Occipital lobe (tissue), 2 donors: Measurements from ENCODE around the gene TSEN2. TPM values are rescaled to one million over a fixed set of nuclear protein-coding genes. Genes with fewer than 3 reads are reported as not detected.
"Not testable (repeated sequence)": the region's sequence is repeated elsewhere in the genome, so short reads cannot be mapped to it uniquely, and the experiment has no call there.

Source experiments
- DNase-seq: peaks from one replicate; lab custom pipeline; 2025; lab: John Stamatoyannopoulos, UW
- total RNA-seq: library from RNA; depleted of rRNA; stranded (reverse); fragments of >200 nt; gene quantifications from one replicate; pipeline ENCODE4 v1.2.3, GENCODE V29; 2014

Gene TSEN2
- total RNA-seq, 1 donor from 2014 or later: 29.3 TPM

DNA sequence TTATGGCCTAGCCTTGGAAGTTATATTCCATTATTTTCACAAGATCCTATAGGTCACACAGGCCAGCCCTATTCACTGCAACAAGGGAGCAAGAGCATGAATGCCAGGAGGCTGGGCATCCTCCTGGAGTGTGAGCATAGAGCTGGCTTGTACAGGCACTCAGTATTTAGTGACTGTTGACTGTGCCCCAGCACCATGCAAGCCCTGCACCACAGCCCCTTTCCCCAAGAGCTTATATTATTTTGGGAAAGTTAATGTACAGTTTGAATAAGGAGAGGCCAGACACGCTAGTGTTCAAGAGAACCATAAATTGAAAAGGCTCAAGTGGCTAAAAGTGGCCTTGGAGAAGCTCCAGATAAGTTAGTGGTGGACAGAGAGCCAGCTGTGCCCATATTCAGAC, 32.3 kb upstream of the TSEN2 start:
- no peak for DNase-seq

DNA sequence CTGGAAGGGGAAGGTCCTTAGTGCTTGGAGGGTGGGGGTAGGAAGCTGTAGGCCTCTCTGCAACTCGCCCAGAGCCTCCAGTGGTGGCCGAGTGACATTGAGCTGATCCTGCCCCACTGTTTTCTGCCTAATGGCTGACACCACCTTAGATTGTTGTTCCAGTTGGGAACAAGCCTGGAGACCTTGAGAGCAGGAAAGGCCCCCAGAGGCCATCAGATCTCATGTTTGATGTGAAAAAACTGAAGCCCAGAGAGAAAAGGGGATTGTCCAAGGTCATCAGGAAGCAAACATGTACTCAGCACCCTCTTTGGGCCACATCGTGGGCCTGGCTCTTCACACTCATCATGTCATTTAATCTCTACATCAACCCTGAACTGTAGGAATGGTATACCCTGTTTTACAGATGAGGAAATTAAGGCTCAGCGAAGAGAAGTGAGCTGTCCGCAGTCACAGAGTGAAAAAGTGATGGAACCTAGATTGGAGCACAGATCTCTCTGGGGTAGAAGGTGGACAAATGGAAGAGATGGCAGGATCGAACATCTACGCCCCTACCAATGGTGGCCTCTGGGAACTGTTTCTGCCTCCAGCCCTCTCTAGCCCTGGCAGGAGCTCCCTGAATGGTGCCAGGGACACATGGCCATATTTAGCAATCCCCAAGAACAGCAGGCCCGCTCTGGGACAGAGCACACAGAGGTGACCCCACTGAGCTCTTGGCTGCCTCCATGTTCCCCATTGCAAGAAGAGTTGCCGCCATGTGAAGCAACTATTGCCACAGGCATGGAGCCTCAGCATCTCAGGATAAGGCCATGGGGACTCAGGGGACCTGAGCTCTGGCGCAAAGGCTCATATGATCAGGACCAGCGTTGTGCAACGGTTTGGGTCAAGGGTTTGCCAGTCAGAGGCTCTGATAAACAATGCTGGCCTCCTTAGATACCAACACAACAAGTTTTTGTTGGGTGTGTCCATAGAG, 31.6 kb upstream of the TSEN2 start:
- DNase-seq: no peak

GRCh38 chr3:12454076-12454815, 30.0 kb upstream of the TSEN2 start:
- DNase-seq: no peak

- no peak for DNase-seq
These were observed 29.5 kb upstream of the TSEN2 start for GRCh38 chr3:12454816-12455121.

GRCh38 chr3:12455740-12456139, 28.5 kb upstream of the TSEN2 start:
- DNase-seq: no peak

- DNase-seq: no peak
These were observed 27.8 kb upstream of the TSEN2 start for GRCh38 chr3:12456441-12456840.

DNA sequence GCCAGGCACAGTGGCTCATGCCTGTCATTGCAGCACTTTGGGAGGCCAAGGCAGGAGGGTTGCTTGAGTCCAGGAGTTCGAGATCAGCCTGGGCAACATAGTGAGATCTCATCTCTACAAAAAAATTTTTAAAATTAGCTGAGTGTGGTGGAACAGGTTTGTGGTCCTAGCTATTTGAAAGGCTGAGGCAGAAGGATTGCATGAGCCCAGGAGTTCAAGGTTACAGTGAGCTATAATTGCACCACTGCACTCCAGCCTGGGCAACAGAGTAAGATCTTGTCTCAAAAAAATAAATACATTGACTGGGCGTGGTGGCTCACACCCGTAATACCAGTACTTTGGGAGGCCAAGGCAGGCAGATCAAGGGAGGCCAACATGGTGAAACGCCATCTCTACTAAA, 26.9 kb upstream of the TSEN2 start:
- DNase-seq: not testable (repeated sequence)

- no peak for DNase-seq
These were observed 25.4 kb upstream of the TSEN2 start for GRCh38 chr3:12458901-12459300.

DNA sequence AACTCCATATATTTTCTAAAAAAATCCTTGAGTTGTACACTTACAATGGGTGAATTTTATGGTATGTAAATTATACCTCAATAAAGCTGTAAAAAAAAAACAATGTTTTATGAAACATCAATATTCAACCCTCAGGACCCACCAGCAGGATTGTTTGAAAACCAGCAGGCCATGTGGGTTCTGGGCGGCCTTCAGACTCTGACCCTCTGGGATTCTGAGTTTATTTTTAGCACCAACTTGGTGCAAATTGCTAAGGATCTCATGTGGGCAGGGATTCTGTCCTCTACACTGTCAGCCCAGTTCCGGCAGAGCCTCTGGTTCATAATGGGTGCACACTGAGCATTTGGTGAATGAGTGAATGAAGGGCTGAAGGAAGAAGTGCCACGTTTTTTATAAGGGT, 24.2 kb upstream of the TSEN2 start:
- no peak for DNase-seq

DNA sequence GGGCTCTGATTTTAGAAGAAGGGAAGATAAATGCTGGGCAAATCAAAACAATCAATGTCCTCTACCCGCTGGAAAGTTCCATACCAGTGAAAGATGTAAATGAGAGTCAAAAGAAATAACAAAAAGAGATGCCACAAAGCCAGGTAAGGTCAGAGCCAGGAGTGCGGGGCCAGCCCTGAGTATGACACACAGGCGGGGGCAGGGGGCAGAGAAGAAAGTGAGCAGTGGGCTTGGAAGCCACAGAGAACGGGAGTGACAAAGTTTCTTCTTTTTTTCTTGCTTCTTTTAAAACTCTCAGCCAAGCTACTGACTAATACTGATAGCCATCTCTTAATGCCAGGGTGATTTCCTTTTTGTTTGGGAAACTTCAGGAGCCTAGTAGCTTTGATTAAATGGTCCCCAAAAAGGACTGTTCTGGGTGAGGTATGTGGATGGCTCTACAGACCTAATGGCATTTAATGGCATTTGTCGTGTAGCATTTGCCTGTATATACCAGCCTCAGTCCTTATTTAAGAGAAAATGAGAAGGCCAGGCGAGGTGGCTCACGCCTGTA, 23.1 kb upstream of the TSEN2 start:
- DNase-seq: no peak

GRCh38 chr3:12462159-12462947, 21.9 kb upstream of the TSEN2 start:
- no peak for DNase-seq

DNA sequence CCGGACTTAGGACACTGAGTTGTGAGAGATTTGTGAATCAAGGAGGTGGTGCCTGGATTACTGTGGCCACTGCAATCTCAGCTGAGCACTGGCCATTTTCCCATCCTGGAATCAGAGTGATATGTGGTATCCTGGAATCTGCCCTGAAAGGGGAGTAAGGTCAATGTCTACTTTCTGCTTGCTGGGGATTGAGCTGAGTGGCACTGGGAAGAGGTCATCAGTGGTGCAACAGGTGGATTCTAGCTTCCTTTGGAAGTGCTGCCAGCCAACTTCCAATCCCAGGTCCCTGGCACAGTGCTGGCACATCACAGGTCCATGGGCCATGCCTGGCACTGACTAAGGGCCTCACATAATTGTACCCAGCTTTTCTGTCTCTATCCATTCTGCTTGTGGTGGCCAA, 20.6 kb upstream of the TSEN2 start:
- DNase-seq: no peak

DNA sequence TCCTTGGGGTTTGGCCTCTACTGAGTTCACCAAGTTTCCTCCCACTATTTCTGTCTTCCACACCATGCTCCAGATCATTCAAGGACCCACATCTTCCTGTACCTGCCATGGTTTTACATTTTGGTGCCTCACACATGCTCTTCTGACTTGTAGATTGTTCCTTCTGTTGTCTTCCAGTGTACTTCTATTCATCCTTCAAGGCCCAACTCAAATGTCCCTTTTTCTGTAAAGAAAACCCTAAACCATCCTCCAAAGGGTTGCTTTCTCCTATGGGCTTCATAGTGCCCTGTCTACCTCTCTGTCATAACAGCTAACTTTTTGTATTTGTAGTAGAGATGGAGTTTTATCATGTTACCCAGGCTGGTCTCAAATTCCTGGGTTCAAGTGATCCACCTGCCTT, 20.1 kb upstream of the TSEN2 start:
- DNase-seq: no peak

- no peak for DNase-seq
These were observed 19.0 kb upstream of the TSEN2 start for GRCh38 chr3:12465151-12465835.

- DNase-seq: no peak
These were observed 18.4 kb upstream of the TSEN2 start for GRCh38 chr3:12465836-12466225.

DNA sequence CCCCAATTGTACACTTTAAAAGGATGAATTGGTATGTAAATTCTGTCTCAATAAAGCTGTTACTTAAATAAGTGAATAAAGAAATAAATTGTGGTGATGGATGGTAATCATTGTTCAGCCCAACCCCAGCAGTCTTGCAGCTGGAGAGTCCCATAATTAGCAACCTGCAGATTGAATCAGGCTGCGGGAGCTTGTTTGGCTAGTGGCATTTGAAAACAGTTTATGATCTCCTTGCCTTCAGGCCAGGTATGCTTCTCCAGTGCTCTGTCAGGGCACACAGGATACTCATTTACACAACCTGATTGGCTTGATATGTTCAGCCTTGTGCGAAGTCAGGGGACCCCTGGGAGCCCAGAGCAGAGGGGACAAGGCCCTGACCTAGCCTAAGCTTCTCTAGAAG, 16.5 kb upstream of the TSEN2 start:
- no peak for DNase-seq

DNA sequence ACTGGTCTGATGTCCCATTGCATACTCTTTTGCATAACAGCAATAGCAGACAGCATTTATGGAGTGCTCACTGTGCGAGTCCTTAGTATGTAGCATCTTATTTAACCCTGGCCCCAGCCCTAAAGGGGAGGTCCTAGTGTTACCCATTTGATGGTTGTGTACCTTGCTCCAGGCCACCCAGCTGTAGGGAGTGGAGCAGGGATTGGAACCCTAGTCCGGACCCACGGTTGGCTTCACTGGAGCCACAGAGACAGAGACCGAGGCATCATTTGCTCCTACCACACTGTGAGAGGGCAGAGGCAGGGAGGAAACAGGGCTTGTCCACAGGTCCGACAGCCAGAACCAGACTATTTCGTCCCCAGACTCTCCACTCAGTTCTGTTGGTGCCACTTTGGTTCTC, 16.0 kb upstream of the TSEN2 start:
- DNase-seq: no peak

DNA sequence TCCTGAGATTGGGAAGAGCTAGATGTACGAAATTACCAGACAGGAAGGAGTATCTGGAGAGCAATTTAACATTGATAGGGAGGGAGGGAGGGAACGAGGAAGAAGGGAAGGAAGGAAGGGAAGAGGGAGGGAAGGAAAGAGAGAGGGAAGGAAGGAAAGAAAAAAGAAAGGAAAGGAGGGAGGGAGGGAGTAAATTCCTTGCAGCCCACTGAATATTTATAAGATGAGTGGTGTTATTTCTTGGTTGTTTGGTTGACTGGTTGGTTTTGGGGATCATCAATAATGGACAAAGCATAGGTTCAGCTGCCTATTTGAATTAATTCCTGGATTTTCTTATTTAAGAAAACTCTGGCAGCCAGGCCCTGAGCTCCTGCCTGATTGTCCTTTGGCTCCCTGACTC, 15.5 kb upstream of the TSEN2 start:
- no peak for DNase-seq

- DNase-seq: not testable (repeated sequence)
These were observed 15.1 kb upstream of the TSEN2 start for GRCh38 chr3:12469222-12469621.

DNA sequence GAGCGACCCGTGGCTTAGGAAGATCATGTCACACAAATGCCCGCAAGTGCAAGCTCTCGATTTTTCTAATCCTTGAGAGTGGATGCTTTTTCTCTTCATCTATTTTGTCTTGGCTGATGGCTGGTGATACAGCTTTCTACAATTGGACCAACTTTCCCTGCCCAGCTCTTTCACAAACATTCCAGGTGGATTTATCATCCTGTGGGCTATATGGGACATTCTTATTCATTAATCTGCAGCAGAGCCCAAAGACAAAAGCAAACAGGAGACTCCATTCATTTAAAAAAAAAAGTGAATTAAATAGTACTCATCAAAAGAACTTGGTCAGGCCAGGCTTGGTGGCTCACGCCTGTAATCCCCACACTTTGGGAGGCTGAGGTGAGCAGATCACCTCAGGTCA, 14.2 kb upstream of the TSEN2 start:
- DNase-seq: no peak

- DNase-seq: no peak
These were observed 13.6 kb upstream of the TSEN2 start for GRCh38 chr3:12470680-12471079.
